A549 (cell line): ENCODE measurements around the gene HLA-DOB.

Experiments
- JUNB ChIP-seq: fragments of >200 bp; sonication (Bioruptor Twin); formaldehyde crosslinking; IDR thresholded peaks from 2 replicates; pipeline ENCODE4 v1.6.1; 2016
- POLR2A ChIP-seq: IDR thresholded peaks from 2 replicates; pipeline ENCODE4 v1.6.1; 2012; ENCODE audit warnings: mild to moderate bottlenecking, low read length
- SMC3 ChIP-seq: fragments of >200 bp; sonication (Bioruptor Twin); formaldehyde crosslinking; IDR thresholded peaks from 3 replicates; pipeline ENCODE4 v1.6.1; 2018; ENCODE audit warnings: inconsistent platforms
- TF ChIP-seq, protein P1 (sequence below): fragments of >200 bp; sonication (Bioruptor Twin); formaldehyde crosslinking; IDR thresholded peaks from 3 replicates; pipeline ENCODE4 v1.5.1; 2016
- TF ChIP-seq, protein P2 (sequence below): fragments of 450-650 bp; IDR thresholded peaks from 2 replicates; pipeline ENCODE4 v1.6.1; 2014; ENCODE audit warnings: antibody characterized with exemption
- TF ChIP-seq, protein P3 (sequence below): fragments of 250-450 bp; sonication (Bioruptor Pico); IDR thresholded peaks from 2 replicates; pipeline ENCODE4 v1.5.0; 2020; ENCODE audit warnings: low read depth, mild to moderate bottlenecking, moderate library complexity
- TF ChIP-seq, protein P4 (sequence below): fragments of >200 bp; sonication (Bioruptor Twin); formaldehyde crosslinking; IDR thresholded peaks from 3 replicates; pipeline ENCODE4 v1.6.1; 2016

DNA sequence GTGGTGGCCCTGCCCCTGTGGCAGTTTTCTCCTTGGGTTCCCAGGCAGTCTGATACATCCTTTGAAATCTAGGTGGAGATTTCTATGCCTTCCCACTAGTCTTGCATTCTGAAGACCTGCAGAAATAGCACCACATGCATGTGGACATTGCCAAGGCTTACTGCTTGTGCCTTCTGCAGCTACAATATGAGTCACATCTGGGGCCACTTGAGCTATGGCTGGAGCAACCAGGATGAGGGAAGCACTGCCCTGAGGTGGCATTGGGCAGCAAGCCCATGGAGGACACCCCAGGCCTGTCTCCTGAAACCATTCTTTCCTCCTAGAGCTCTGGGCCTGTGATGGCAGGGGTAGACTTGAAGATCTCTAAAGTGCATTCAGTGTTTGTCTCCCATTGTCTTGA lies 37.8 kb downstream of the HLA-DOB start:
- TF ChIP-seq, protein P1, sequence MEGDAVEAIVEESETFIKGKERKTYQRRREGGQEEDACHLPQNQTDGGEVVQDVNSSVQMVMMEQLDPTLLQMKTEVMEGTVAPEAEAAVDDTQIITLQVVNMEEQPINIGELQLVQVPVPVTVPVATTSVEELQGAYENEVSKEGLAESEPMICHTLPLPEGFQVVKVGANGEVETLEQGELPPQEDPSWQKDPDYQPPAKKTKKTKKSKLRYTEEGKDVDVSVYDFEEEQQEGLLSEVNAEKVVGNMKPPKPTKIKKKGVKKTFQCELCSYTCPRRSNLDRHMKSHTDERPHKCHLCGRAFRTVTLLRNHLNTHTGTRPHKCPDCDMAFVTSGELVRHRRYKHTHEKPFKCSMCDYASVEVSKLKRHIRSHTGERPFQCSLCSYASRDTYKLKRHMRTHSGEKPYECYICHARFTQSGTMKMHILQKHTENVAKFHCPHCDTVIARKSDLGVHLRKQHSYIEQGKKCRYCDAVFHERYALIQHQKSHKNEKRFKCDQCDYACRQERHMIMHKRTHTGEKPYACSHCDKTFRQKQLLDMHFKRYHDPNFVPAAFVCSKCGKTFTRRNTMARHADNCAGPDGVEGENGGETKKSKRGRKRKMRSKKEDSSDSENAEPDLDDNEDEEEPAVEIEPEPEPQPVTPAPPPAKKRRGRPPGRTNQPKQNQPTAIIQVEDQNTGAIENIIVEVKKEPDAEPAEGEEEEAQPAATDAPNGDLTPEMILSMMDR = no peak
- TF ChIP-seq, protein P2, sequence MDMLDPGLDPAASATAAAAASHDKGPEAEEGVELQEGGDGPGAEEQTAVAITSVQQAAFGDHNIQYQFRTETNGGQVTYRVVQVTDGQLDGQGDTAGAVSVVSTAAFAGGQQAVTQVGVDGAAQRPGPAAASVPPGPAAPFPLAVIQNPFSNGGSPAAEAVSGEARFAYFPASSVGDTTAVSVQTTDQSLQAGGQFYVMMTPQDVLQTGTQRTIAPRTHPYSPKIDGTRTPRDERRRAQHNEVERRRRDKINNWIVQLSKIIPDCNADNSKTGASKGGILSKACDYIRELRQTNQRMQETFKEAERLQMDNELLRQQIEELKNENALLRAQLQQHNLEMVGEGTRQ = no peak
- no peak for TF ChIP-seq POLR2A
- TF ChIP-seq, protein P3, sequence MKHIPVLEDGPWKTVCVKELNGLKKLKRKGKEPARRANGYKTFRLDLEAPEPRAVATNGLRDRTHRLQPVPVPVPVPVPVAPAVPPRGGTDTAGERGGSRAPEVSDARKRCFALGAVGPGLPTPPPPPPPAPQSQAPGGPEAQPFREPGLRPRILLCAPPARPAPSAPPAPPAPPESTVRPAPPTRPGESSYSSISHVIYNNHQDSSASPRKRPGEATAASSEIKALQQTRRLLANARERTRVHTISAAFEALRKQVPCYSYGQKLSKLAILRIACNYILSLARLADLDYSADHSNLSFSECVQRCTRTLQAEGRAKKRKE (CRISPR knock-in tag) = no peak
- TF ChIP-seq SMC3 = no peak
- TF ChIP-seq, protein P4, sequence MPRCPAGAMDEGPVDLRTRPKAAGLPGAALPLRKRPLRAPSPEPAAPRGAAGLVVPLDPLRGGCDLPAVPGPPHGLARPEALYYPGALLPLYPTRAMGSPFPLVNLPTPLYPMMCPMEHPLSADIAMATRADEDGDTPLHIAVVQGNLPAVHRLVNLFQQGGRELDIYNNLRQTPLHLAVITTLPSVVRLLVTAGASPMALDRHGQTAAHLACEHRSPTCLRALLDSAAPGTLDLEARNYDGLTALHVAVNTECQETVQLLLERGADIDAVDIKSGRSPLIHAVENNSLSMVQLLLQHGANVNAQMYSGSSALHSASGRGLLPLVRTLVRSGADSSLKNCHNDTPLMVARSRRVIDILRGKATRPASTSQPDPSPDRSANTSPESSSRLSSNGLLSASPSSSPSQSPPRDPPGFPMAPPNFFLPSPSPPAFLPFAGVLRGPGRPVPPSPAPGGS = no peak
- TF ChIP-seq JUNB = no peak
